ENCODE data around the gene NTM. TPM values are rescaled to one million over a fixed set of nuclear protein-coding genes. Genes with fewer than 3 reads are reported as not detected.

Gene NTM
- total RNA-seq, 2 donors from 2014 or later, result not detected

- ATAC-seq (replicated peaks in 1 of 2) (no peak), DNase-seq (no peak)
- no peaks in the 10 kb centered on the region for H3K4me1 Mint-ChIP-seq (ENCODE audit: low read depth)
- no peak overlapping the region for H3K27ac Mint-ChIP-seq
- H3K4me3 Mint-ChIP-seq, result no peak overlapping the region
- peaks cover 0 to 1% of the 10 kb centered on the region in 2 donors for H3K9me3 Mint-ChIP-seq
- H3K36me3 Mint-ChIP-seq (ENCODE audit: insufficient read depth in 2 of 2), result peaks cover 0 to 1% of the 10 kb centered on the region in 2 donors
- H3K27me3 Mint-ChIP-seq (ENCODE audit: low read depth), result no peaks in the 10 kb centered on the region
These were observed 772.1 kb downstream of the NTM start for GRCh38 chr11:132142554-132142953.

GRCh38 chr11:132147464-132147863 lies 777.0 kb downstream of the NTM start:
- H3K27ac Mint-ChIP-seq, result no peak overlapping the region
- no peak for ATAC-seq (replicated peaks in 1 of 2)

GRCh38 chr11:132154781-132155180 lies 784.4 kb downstream of the NTM start:
- no peaks in the 10 kb centered on the region for H3K36me3 Mint-ChIP-seq (ENCODE audit: insufficient read depth in 2 of 2)
- no peaks in the 10 kb centered on the region for H3K4me1 Mint-ChIP-seq (ENCODE audit: low read depth)
- H3K4me3 Mint-ChIP-seq, result no peak overlapping the region
- no peaks in the 10 kb centered on the region for H3K27me3 Mint-ChIP-seq (ENCODE audit: low read depth)
- H3K27ac Mint-ChIP-seq, result no peak overlapping the region
- H3K9me3 Mint-ChIP-seq, result peaks cover 0 to 5% of the 10 kb centered on the region in 2 donors
- DNase-seq (no peak), ATAC-seq (replicated peaks in 1 of 2) (no peak)

More at GRCh38 chr11:132147464-132147863, 777.0 kb downstream of the NTM start:
- Mint-ChIP-seq H3K4me1 (ENCODE audit: low read depth) (no peaks in the 10 kb centered on the region), H3K27me3 (ENCODE audit: low read depth) (no peaks in the 10 kb centered on the region), H3K36me3 (ENCODE audit: insufficient read depth in 2 of 2) (no peaks in the 10 kb centered on the region), H3K9me3 (no peaks in the 10 kb centered on the region), H3K4me3 (no peak overlapping the region)
- no peak for DNase-seq

- Mint-ChIP-seq H3K27me3 (ENCODE audit: low read depth) (no peaks in the 10 kb centered on the region), H3K4me1 (ENCODE audit: low read depth) (no peaks in the 10 kb centered on the region), H3K36me3 (ENCODE audit: insufficient read depth in 2 of 2) (no peaks in the 10 kb centered on the region), H3K9me3 (peaks cover 0 to 5% of the 10 kb centered on the region in 2 donors), H3K4me3 (no peak overlapping the region), H3K27ac (no peak overlapping the region)
- DNase-seq, result no peak
- ATAC-seq (replicated peaks in 1 of 2), result no peak
These were observed 787.7 kb downstream of the NTM start for GRCh38 chr11:132158091-132158490.

GRCh38 chr11:132158696-132159095 lies 788.3 kb downstream of the NTM start:
- Mint-ChIP-seq H3K9me3 (peaks cover 0 to 4% of the 10 kb centered on the region in 2 donors), H3K27me3 (ENCODE audit: low read depth) (no peaks in the 10 kb centered on the region), H3K36me3 (ENCODE audit: insufficient read depth in 2 of 2) (no peaks in the 10 kb centered on the region), H3K4me3 (no peak overlapping the region), H3K4me1 (ENCODE audit: low read depth) (no peaks in the 10 kb centered on the region), H3K27ac (no peak overlapping the region)
- ATAC-seq (replicated peaks in 1 of 2) (no peak), DNase-seq (no peak)

GRCh38 chr11:132161403-132162078 lies 791.1 kb downstream of the NTM start:
- H3K9me3 Mint-ChIP-seq, result peaks cover 2 to 7% of the 10 kb centered on the region in 2 donors
- DNase-seq, result no peak

GRCh38 chr11:132168344-132168981 lies 798.0 kb downstream of the NTM start:
- H3K27ac Mint-ChIP-seq, result no peak overlapping the region
- DNase-seq, result no peak
- H3K4me1 Mint-ChIP-seq (ENCODE audit: low read depth), result no peaks in the 10 kb centered on the region
- H3K4me3 Mint-ChIP-seq, result no peak overlapping the region
- peaks cover 2 to 8% of the 10 kb centered on the region in 2 donors for H3K9me3 Mint-ChIP-seq
- H3K36me3 Mint-ChIP-seq (ENCODE audit: insufficient read depth in 2 of 2), result no peaks in the 10 kb centered on the region
- no peak for ATAC-seq (replicated peaks in 1 of 2)
- no peaks in the 10 kb centered on the region for H3K27me3 Mint-ChIP-seq (ENCODE audit: low read depth)

More at GRCh38 chr11:132161403-132162078, 791.1 kb downstream of the NTM start:
- Mint-ChIP-seq H3K4me3 (no peak overlapping the region), H3K27ac (no peak overlapping the region), H3K36me3 (ENCODE audit: insufficient read depth in 2 of 2) (no peaks in the 10 kb centered on the region), H3K27me3 (ENCODE audit: low read depth) (no peaks in the 10 kb centered on the region), H3K4me1 (ENCODE audit: low read depth) (no peaks in the 10 kb centered on the region)
- no peak for ATAC-seq (replicated peaks in 1 of 2)

- no peak for ATAC-seq (replicated peaks in 1 of 2)
- no peaks in the 10 kb centered on the region for H3K27me3 Mint-ChIP-seq (ENCODE audit: low read depth)
- H3K27ac Mint-ChIP-seq, result no peak overlapping the region
- no peak for DNase-seq
- H3K36me3 Mint-ChIP-seq (ENCODE audit: insufficient read depth in 2 of 2), result no peaks in the 10 kb centered on the region
- H3K4me1 Mint-ChIP-seq (ENCODE audit: low read depth), result no peaks in the 10 kb centered on the region
- H3K4me3 Mint-ChIP-seq, result no peak overlapping the region
- peaks cover 2 to 12% of the 10 kb centered on the region in 2 donors for H3K9me3 Mint-ChIP-seq
These were observed 800.6 kb downstream of the NTM start for GRCh38 chr11:132171031-132171430.

- no peaks in the 10 kb centered on the region for H3K36me3 Mint-ChIP-seq (ENCODE audit: insufficient read depth in 2 of 2)
- H3K9me3 Mint-ChIP-seq, result peaks cover 2 to 13% of the 10 kb centered on the region in 2 donors
- no peak for ATAC-seq (replicated peaks in 1 of 2)
- no peak overlapping the region for H3K4me3 Mint-ChIP-seq
- no peaks in the 10 kb centered on the region for H3K27me3 Mint-ChIP-seq (ENCODE audit: low read depth)
- DNase-seq, result no peak
- no peak overlapping the region for H3K27ac Mint-ChIP-seq
- H3K4me1 Mint-ChIP-seq (ENCODE audit: low read depth), result no peaks in the 10 kb centered on the region
These were observed 804.2 kb downstream of the NTM start for GRCh38 chr11:132174362-132175255.

GRCh38 chr11:132177106-132177505 lies 806.7 kb downstream of the NTM start:
- Mint-ChIP-seq H3K27ac (no peak overlapping the region), H3K4me1 (ENCODE audit: low read depth) (no peaks in the 10 kb centered on the region), H3K36me3 (ENCODE audit: insufficient read depth in 2 of 2) (no peaks in the 10 kb centered on the region), H3K9me3 (peaks cover 2 to 12% of the 10 kb centered on the region in 2 donors), H3K27me3 (ENCODE audit: low read depth) (no peaks in the 10 kb centered on the region), H3K4me3 (no peak overlapping the region)
- ATAC-seq (replicated peaks in 1 of 2) (no peak), DNase-seq (no peak)

- Mint-ChIP-seq H3K4me3 (no peak overlapping the region), H3K9me3 (peaks cover 0 to 6% of the 10 kb centered on the region in 2 donors), H3K4me1 (ENCODE audit: low read depth) (no peaks in the 10 kb centered on the region), H3K36me3 (ENCODE audit: insufficient read depth in 2 of 2) (no peaks in the 10 kb centered on the region), H3K27ac (no peak overlapping the region), H3K27me3 (ENCODE audit: low read depth) (no peaks in the 10 kb centered on the region)
- ATAC-seq (replicated peaks in 1 of 2) (no peak), DNase-seq (no peak)
These were observed 813.7 kb downstream of the NTM start for GRCh38 chr11:132184079-132184478.

- no peak overlapping the region for H3K4me3 Mint-ChIP-seq
- H3K9me3 Mint-ChIP-seq, result peaks cover 0 to 11% of the 10 kb centered on the region in 2 donors
- ATAC-seq (replicated peaks in 1 of 2) (no peak), DNase-seq (no peak)
- H3K27me3 Mint-ChIP-seq (ENCODE audit: low read depth), result no peaks in the 10 kb centered on the region
- H3K27ac Mint-ChIP-seq, result no peak overlapping the region
- H3K4me1 Mint-ChIP-seq (ENCODE audit: low read depth), result no peaks in the 10 kb centered on the region
- H3K36me3 Mint-ChIP-seq (ENCODE audit: insufficient read depth in 2 of 2), result no peaks in the 10 kb centered on the region
These were observed 815.5 kb downstream of the NTM start for GRCh38 chr11:132185726-132186592.

All from activated T-cell treated with anti-CD3 and anti-CD28 coated beads, Interleukin-2, amount 50 U/mL, for 72 hours (primary cell).